Measurements from ENCODE around the gene IL1RAPL2. TPM values are rescaled to one million over a fixed set of nuclear protein-coding genes. Genes with fewer than 3 reads are reported as not detected.

The IL1RAPL2 gene
- total RNA-seq, 1 experiment from 2014 or later, result not detected

GRCh38 chrX:105564501-105564900 is 998.5 kb downstream of the IL1RAPL2 start:
- no peak for ATAC-seq
- CTCF ChIA-PET, result no interaction called here
- Histone ChIP-seq H3K9me3 (ENCODE audit: control insufficient read depth, insufficient read depth, low read depth, low read length) (no peaks in the 10 kb centered on the region), H3K27ac (ENCODE audit: low read length) (no peak overlapping the region), H3K36me3 (ENCODE audit: control insufficient read depth, insufficient read depth, low read length) (no peaks in the 10 kb centered on the region), H3K4me3 (ENCODE audit: low read depth in 2 of 2, low read length in 2 of 2) (no peak overlapping the region), H3K4me1 (ENCODE audit: control insufficient read depth, insufficient read depth, low read length) (no peaks in the 10 kb centered on the region), H3K27me3 (ENCODE audit: control insufficient read depth, insufficient read depth, low read length) (no peaks in the 10 kb centered on the region)
- no peak for DNase-seq (ENCODE audit: low read depth, low spot score)
- no TSS peak for BruUV-seq (replicated peaks)
- TF ChIP-seq SIN3A (IDR thresholded peaks at IDR 0.05; ENCODE audit: borderline replicate concordance, insufficient read depth, low read depth, low read length) (no peak), CTCF (IDR thresholded peaks at IDR 0.05) (no peak), TCF7L2 (IDR thresholded peaks at IDR 0.05; ENCODE audit: low read depth, low read length) (no peak), REST (IDR thresholded peaks at IDR 0.05; ENCODE audit: insufficient read depth in 1 of 2, low read depth in 2 of 2, low read length in 1 of 2) (no peak), POLR2AphosphoS5 (IDR thresholded peaks at IDR 0.05; ENCODE audit: low read depth, low read length) (no peak)
- POLR2A ChIA-PET, result no interaction called here
- in situ Hi-C loops (cut with HindIII; ENCODE audit: low pct_unique_long_range_greater_than_20kb, low sequenced_read_pairs), result no loop called here
- intact Hi-C loops (cut with micrococcal nuclease; ENCODE audit: unreplicated experiment), result no loop called here

- no peaks in the 10 kb centered on the region for H3K36me3 ChIP-seq (ENCODE audit: control insufficient read depth, insufficient read depth, low read length)
- no peaks in the 10 kb centered on the region for H3K9me3 ChIP-seq (ENCODE audit: control insufficient read depth, insufficient read depth, low read depth, low read length)
- no TSS peak for BruUV-seq (replicated peaks)
- intact Hi-C loops (cut with micrococcal nuclease; ENCODE audit: unreplicated experiment) (no loop called here), in situ Hi-C loops (cut with HindIII; ENCODE audit: low pct_unique_long_range_greater_than_20kb, low sequenced_read_pairs) (no loop called here)
- POLR2A ChIA-PET, result no interaction called here
- DNase-seq (ENCODE audit: low read depth, low spot score), result no peak
- ATAC-seq, result no peak
- H3K27me3 ChIP-seq (ENCODE audit: control insufficient read depth, insufficient read depth, low read length), result no peaks in the 10 kb centered on the region
- TF ChIP-seq REST (IDR thresholded peaks at IDR 0.05; ENCODE audit: insufficient read depth in 1 of 2, low read depth in 2 of 2, low read length in 1 of 2) (no peak), POLR2AphosphoS5 (IDR thresholded peaks at IDR 0.05; ENCODE audit: low read depth, low read length) (no peak), CTCF (IDR thresholded peaks at IDR 0.05) (no peak), SIN3A (IDR thresholded peaks at IDR 0.05; ENCODE audit: borderline replicate concordance, insufficient read depth, low read depth, low read length) (no peak), TCF7L2 (IDR thresholded peaks at IDR 0.05; ENCODE audit: low read depth, low read length) (no peak)
- H3K4me3 ChIP-seq (ENCODE audit: low read depth in 2 of 2, low read length in 2 of 2), result no peak overlapping the region
- no peak overlapping the region for H3K27ac ChIP-seq (ENCODE audit: low read length)
- CTCF ChIA-PET, result no interaction called here
- H3K4me1 ChIP-seq (ENCODE audit: control insufficient read depth, insufficient read depth, low read length), result no peaks in the 10 kb centered on the region
Observed at GRCh38 chrX:105565856-105566255, 999.9 kb downstream of the IL1RAPL2 start.
